Erythroblast (primary cell): ENCODE measurements around the gene MVD.

ENCODE experiments used
- GATA1 ChIP-seq: IDR thresholded peaks from 2 replicates; pipeline ENCODE4 v1.6.1; 2011; ENCODE audit warnings: low read depth, mild to moderate bottlenecking, control low read depth, low read length, moderate library complexity
- POLR2A ChIP-seq: IDR thresholded peaks from 2 replicates; pipeline ENCODE4 v1.6.1; 2011; ENCODE audit warnings: mild to moderate bottlenecking, low read length

DNA sequence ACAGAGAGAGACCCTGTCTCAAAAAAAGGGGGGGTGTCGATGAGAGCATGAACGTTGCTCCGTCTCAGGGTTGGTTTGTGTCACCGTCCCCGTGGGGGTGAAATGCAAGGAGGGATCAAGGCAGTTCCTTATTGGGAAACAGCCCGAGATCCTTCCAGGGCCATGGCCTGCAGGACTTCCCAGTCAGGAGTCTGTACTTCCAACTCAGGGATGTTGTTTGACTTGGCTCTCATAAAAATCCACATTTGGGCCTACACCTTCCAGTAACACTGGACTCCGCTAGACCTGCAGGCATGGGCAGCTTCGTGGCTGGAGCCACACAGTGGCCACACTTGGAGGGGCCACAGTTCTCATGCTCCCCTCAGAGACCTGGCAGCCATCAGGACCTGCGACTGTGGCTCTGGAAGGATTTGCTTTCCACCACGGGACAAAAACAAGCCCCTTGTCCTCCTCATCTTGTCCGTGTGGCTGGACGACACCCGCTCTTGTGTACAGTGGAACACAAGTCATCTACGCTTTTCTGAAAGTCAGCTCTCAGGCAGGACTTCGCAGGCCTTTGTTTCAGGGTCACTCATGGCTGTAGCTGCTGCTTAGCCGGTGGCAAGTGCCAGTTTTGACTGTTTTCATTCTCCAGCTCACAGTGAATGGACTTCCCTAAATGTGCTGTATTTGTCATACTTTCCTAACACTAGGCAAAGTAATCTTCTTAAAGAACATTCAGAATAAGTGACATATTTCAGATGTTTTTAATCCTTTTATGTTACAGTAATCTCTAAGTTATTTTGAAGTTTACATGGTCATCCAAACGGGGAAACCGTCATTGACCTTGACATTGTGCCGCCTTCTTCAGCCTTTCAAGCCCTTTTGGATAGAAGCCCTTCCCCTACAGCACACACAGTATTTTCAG, 48.7 kb downstream of the MVD start:
- TF ChIP-seq POLR2A (no peak), GATA1 (no peak)
